GM12891 (cell line): ENCODE measurements around the gene PLP2.

Source experiments
- PAX5 ChIP-seq: IDR thresholded peaks from 2 replicates; pipeline ENCODE4 v1.6.1; 2011; ENCODE audit warnings: low read length, moderate library complexity, mild to moderate bottlenecking; ENCODE audit not compliant: insufficient read depth, severe bottlenecking
- POLR2A ChIP-seq: IDR thresholded peaks from 2 replicates; pipeline ENCODE4 v1.6.1; 2011; ENCODE audit warnings: low read depth, low read length, control low read depth
- POLR2AphosphoS5 ChIP-seq: IDR thresholded peaks from 2 replicates; pipeline ENCODE4 v1.6.1; 2011; ENCODE audit warnings: low read depth, low read length, control low read depth
- SPI1 ChIP-seq: IDR thresholded peaks from 2 replicates; pipeline ENCODE4 v1.6.1; 2011; ENCODE audit warnings: low read depth, low read length, control low read depth
- TAF1 ChIP-seq: IDR thresholded peaks from 2 replicates; pipeline ENCODE4 v1.6.1; 2011; ENCODE audit warnings: low read depth, low read length, control low read depth

DNA sequence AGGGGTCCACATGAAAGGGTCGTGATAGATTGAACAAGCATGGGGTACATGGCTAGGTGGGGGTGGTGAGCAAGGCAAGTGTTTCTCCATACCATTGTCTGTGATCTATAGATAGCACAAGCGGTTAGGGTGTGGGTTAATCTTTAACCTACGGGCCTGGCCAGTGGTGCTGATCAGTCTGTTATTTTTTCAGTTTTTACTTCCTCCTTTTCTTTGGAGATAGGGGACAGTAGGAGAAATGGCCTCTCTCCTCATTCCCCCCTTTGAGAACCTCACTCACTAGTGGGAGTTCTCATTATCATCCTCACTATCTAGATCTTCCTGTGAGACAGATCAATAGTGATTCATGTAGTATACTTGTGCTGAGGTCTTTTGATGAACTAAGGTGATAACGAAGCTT, 32.0 kb upstream of the PLP2 start:
- no peak for TF ChIP-seq PAX5
- TF ChIP-seq SPI1: no peak
- TF ChIP-seq POLR2A: no peak
- no peak for TF ChIP-seq TAF1
- no peak for TF ChIP-seq POLR2AphosphoS5
